Right lobe of liver (tissue), 6 donors: ENCODE measurements around the gene SP5. TPM values are rescaled to one million over a fixed set of nuclear protein-coding genes. Genes with fewer than 3 reads are reported as not detected.

Experiments
- ATAC-seq, 4 donors: fragments of 200-7000 bp; cut with Tn5 transposase; one replicate each; pipeline ENCODE4 v1.9.1; 2020; ENCODE audit warnings: mild to moderate bottlenecking in 4 of 4, moderate library complexity in 4 of 4
- DNase-seq, 3 donors: peaks; one replicate each; pipeline ENCODE4 v3.0.0-alpha.2; 2020
- H3K27ac ChIP-seq, 3 donors: fragments of 200-600 bp; one replicate each; pipeline ENCODE4 v1.8.0; 2022
- H3K27me3 ChIP-seq, 2 donors: fragments of 200-600 bp; one replicate each; pipeline ENCODE4 v1.8.0; 2022
- H3K36me3 ChIP-seq, 4 donors: fragments of 200-600 bp; sonication (generic) in 1 of 4; one replicate each; pipeline versions ENCODE4 v1.5.1 to v1.8.0; 2017 to 2022; ENCODE audit warnings: control low read depth in 1 of 4
- H3K4me1 ChIP-seq, 4 donors: fragments of 200-600 bp; sonication (generic) in 1 of 4; one replicate each; pipeline versions ENCODE4 v1.5.1 to v1.8.0; 2017 to 2022; ENCODE audit warnings: control low read depth in 1 of 4
- H3K4me3 ChIP-seq, 3 donors: fragments of 200-600 bp; one replicate each; pipeline ENCODE4 v1.8.0; 2022
- H3K9me3 ChIP-seq, 4 donors: fragments of 200-600 bp; sonication (generic) in 1 of 4; one replicate each; pipeline versions ENCODE4 v1.5.1 to v1.8.0; 2017 to 2022; ENCODE audit warnings: control low read depth in 1 of 4
- CTCF ChIP-seq, 4 donors: fragments of 200-600 bp in 3 of 4; fragments of 450-650 bp in 1 of 4; IDR thresholded peaks; one replicate each; pipeline versions ENCODE4 v1.5.1 to v1.8.0; 2016 to 2022; ENCODE audit warnings: antibody characterized with exemption in 4 of 4, mild to moderate bottlenecking in 2 of 4
- POLR2A ChIP-seq: fragments of 450-650 bp; IDR thresholded peaks from one replicate; pipeline ENCODE4 v1.6.1; 2017; ENCODE audit warnings: antibody characterized with exemption, mild to moderate bottlenecking
- WGBS: methylation state at CpG from one replicate; pipeline ENCODE4 v1.1.6; 2018; ENCODE audit warnings: low coverage, low lambda C conversion rate; ENCODE audit not compliant: insufficient coverage; ENCODE audit errors: missing lambda C conversion rate; 5-methylcytosine and 5-hydroxymethylcytosine counted together
- intact Hi-C, 2 donors: fragments of 100-400 bp; cut with DNase I; formaldehyde crosslinking; loops; one replicate each; pipeline versions ENCODE4 v1.11.2 to v1.14.1; 2022
- total RNA-seq, 6 experiments: library from RNA; depleted of rRNA in 2 of 6; stranded (reverse); fragments of >200 nt in 2 of 6; fragmentation: NEBNext Ultra II Directional in 3 of 6; extraction: Animal tissue kit (Norgen Biotek cat#: 25700) in 3 of 6; gene quantifications; one replicate each; pipeline versions ENCODE4 v1.1.0 to v1.2.4, GENCODE V29; 2016 to 2023
- donor health status: DM: no; HTN: yes; CAD: no.
- donor health status: DM: no; HTN: no; CAD: no.
- donor health status: DM: no; HTN: no; CAD: no.
- donor health status: DM: no; HTN: yes; CAD: no.
- donor health status: DM: no; HTN: yes; CAD: no.

The SP5 gene
- total RNA-seq, 6 experiments from 2014 or later: 1.4 to 16.0 (median 1.9) TPM

- no peaks in the 10 kb centered on the region for H3K9me3 ChIP-seq
- H3K27me3 ChIP-seq: no peaks in the 10 kb centered on the region
- no peak for DNase-seq
- no peaks in the 10 kb centered on the region for H3K36me3 ChIP-seq
- no peak for ATAC-seq
- H3K27ac ChIP-seq: no peak overlapping the region
- no peaks in the 10 kb centered on the region for H3K4me1 ChIP-seq
- WGBS: 65% methylated on average over 6 of the region's 6 CpGs
- intact Hi-C loops: no loop called here
- H3K4me3 ChIP-seq: no peak overlapping the region
- TF ChIP-seq CTCF (IDR thresholded peaks at IDR 0.05) (no peak), POLR2A (no peak)
These were observed 19.4 kb upstream of the SP5 start for GRCh38 chr2:170695521-170696410.

GRCh38 chr2:170696948-170697347 lies 18.2 kb upstream of the SP5 start:
- Histone ChIP-seq H3K27me3 (no peaks in the 10 kb centered on the region), H3K4me1 (no peaks in the 10 kb centered on the region), H3K4me3 (no peak overlapping the region), H3K27ac (no peak overlapping the region), H3K9me3 (no peaks in the 10 kb centered on the region), H3K36me3 (no peaks in the 10 kb centered on the region)
- 80% methylated on average over 3 of the region's 3 CpGs for WGBS
- DNase-seq (no peak), ATAC-seq (no peak)
- intact Hi-C loops: no loop called here
- TF ChIP-seq CTCF (IDR thresholded peaks at IDR 0.05) (no peak), POLR2A (no peak)

GRCh38 chr2:170701011-170701410 lies 14.1 kb upstream of the SP5 start:
- Histone ChIP-seq H3K4me3 (no peak overlapping the region), H3K4me1 (no peaks in the 10 kb centered on the region), H3K27me3 (no peaks in the 10 kb centered on the region), H3K27ac (no peak overlapping the region), H3K36me3 (no peaks in the 10 kb centered on the region), H3K9me3 (no peaks in the 10 kb centered on the region)
- 56% methylated on average over 4 of the region's 4 CpGs for WGBS
- intact Hi-C loops: no loop called here
- no peak for ATAC-seq
- DNase-seq: no peak
- no peak for TF ChIP-seq POLR2A
- no peak for TF ChIP-seq CTCF (IDR thresholded peaks at IDR 0.05)

GRCh38 chr2:170703776-170704476 lies 11.2 kb upstream of the SP5 start:
- no peak for TF ChIP-seq CTCF (IDR thresholded peaks at IDR 0.05)
- TF ChIP-seq POLR2A: no peak
- no peaks in the 10 kb centered on the region for H3K9me3 ChIP-seq
- intact Hi-C loops: no loop called here
- no peak overlapping the region for H3K27ac ChIP-seq
- ATAC-seq: peak in 2 of 4 donors; percentile 79 to 85
- 79% methylated on average over 4 of the region's 4 CpGs for WGBS
- H3K4me1 ChIP-seq: no peaks in the 10 kb centered on the region
- no peaks in the 10 kb centered on the region for H3K36me3 ChIP-seq
- no peak overlapping the region for H3K4me3 ChIP-seq
- DNase-seq: no peak
- no peaks in the 10 kb centered on the region for H3K27me3 ChIP-seq
